Adrenal gland (tissue), 12 donors: Measurements from ENCODE around the gene HOXA6. TPM values are rescaled to one million over a fixed set of nuclear protein-coding genes. Genes with fewer than 3 reads are reported as not detected.
A peak's percentile ranks its signal among the peaks of the same experiment; 100 is the strongest.

Source experiments
- DNase-seq, 7 donors: peaks; one replicate each; pipeline ENCODE4 v3.0.0-alpha.2; 2019 to 2020
- H3K27ac ChIP-seq, 5 donors: fragments of 200-600 bp; sonication (generic) in 4 of 5; 1 replicate in 3 of 5; 2 replicates in 2 of 5; pipeline versions ENCODE4 v1.5.1 to v1.8.0; 2016 to 2020; ENCODE audit warnings: mild to moderate bottlenecking in 1 of 5
- H3K27me3 ChIP-seq: fragments of 200-600 bp; 2 replicates; pipeline ENCODE4 v1.8.0; 2021
- H3K36me3 ChIP-seq, 2 donors: fragments of 200-600 bp; replicated peaks in 1 of 2; 1 replicate in 1 of 2; 2 replicates in 1 of 2; pipeline versions ENCODE4 v1.5.1 to v1.8.0; 2018 to 2022
- H3K4me1 ChIP-seq, 2 donors: fragments of 200-600 bp; replicated peaks in 1 of 2; 1 replicate in 1 of 2; 2 replicates in 1 of 2; pipeline versions ENCODE4 v1.5.1 to v1.8.0; 2018 to 2021
- H3K4me3 ChIP-seq, 4 donors: fragments of 200-600 bp; sonication (generic) in 3 of 4; one replicate each; pipeline ENCODE4 v1.5.1; 2016 to 2018
- H3K9me3 ChIP-seq, 3 donors: fragments of 200-600 bp; sonication (generic) in 1 of 3; replicated peaks in 1 of 3; 1 replicate in 2 of 3; 2 replicates in 1 of 3; pipeline versions ENCODE4 v1.5.1 to v1.8.0; 2016 to 2021
- POLR2A ChIP-seq, 2 donors: fragments of 450-650 bp; IDR thresholded peaks; one replicate each; pipeline ENCODE4 v1.6.1; 2017; ENCODE audit warnings: antibody characterized with exemption in 2 of 2, mild to moderate bottlenecking in 2 of 2, moderate library complexity in 1 of 2
- WGBS, 4 donors: extraction: QIAGEN DNeasy Blood & Tissue Kit in 2 of 4; methylation state at CpG; one replicate each; pipeline versions ENCODE4 v1.1.5 to v1.1.7; 2013 to 2017; 5-methylcytosine and 5-hydroxymethylcytosine counted together
- intact Hi-C, 2 donors: fragments of 100-400 bp; cut with DNase I; formaldehyde crosslinking; loops; one replicate each; pipeline versions ENCODE4 v1.14.1 to v1.15.0; 2022 to 2023
- polyA plus RNA-seq, 3 donors: library from polyadenylated mRNA; stranded (reverse); fragments of 200-250 nt in 2 of 3; fragments of 350-450 nt in 1 of 3; fragmentation: Illumina TruSeq in 1 of 3; extraction: RNeasy Lipid Tissue Mini Kit (QIAGEN cat#74804) in 1 of 3; gene quantifications; one replicate each; pipeline ENCODE4 v1.2.3, GENCODE V29; 2013 to 2014
- total RNA-seq, 9 donors: library from RNA; depleted of rRNA in 4 of 9; stranded (reverse); fragments of >200 nt in 4 of 9; fragments of 120-200 nt in 1 of 9; fragmentation: NEBNext Ultra II Directional in 1 of 9; extraction: Animal tissue kit (Norgen Biotek cat#: 25700) in 1 of 9; gene quantifications; one replicate each; pipeline versions ENCODE4 v1.1.0 to v1.2.4, GENCODE V29; 2013 to 2023
- TF ChIP-seq, protein P1 (sequence below), 6 experiments: fragments of 450-650 bp in 4 of 6; fragments of 200-600 bp in 2 of 6; sonication (generic) in 1 of 6; IDR thresholded peaks; 1 replicate in 5 of 6; 2 replicates in 1 of 6; pipeline versions ENCODE4 v1.5.1 to v1.8.0; 2016 to 2021; ENCODE audit warnings: antibody characterized with exemption in 6 of 6, mild to moderate bottlenecking in 2 of 6, moderate library complexity in 1 of 6
- donor health status: healthy with polysubstance abuse.
- donor health status: Bipolar disorder and iron deficiency.
- donor health status: DM: yes; HTN: yes; CAD: no.
- donor health status: DM: no; HTN: no; CAD: no.
- donor health status: DM: no; HTN: no; CAD: no.
- donor health status: DM: yes; HTN: yes; CAD: no.

Gene HOXA6
- total and polyA plus RNA-seq, 12 donors: 1.3 to 27.2 (median 14.8) TPM

GRCh38 chr7:27145165-27145913 is 2.2 kb downstream of the HOXA6 start:
- Histone ChIP-seq H3K27me3 (no peaks in the 10 kb centered on the region), H3K4me1 (peaks cover 16 to 28% of the 10 kb centered on the region in 2 donors), H3K36me3 (peaks cover 0 to 12% of the 10 kb centered on the region in 2 donors), H3K27ac (peak overlapping the region in 4 of 5 donors; percentile 49 to 99 (median 78)), H3K9me3 (no peaks in the 10 kb centered on the region), H3K4me3 (peak overlapping the region in 1 of 4 donors; percentile 17)
- 66 to 76% (median 70%) methylated on average over 37 to 47 of the region's 47 CpGs for WGBS, 4 donors
- peak in 3 of 7 donors; percentile 23 to 59 (median 27) for DNase-seq
- no peak for TF ChIP-seq POLR2A (IDR thresholded peaks at IDR 0.05)
- TF ChIP-seq, protein P1, sequence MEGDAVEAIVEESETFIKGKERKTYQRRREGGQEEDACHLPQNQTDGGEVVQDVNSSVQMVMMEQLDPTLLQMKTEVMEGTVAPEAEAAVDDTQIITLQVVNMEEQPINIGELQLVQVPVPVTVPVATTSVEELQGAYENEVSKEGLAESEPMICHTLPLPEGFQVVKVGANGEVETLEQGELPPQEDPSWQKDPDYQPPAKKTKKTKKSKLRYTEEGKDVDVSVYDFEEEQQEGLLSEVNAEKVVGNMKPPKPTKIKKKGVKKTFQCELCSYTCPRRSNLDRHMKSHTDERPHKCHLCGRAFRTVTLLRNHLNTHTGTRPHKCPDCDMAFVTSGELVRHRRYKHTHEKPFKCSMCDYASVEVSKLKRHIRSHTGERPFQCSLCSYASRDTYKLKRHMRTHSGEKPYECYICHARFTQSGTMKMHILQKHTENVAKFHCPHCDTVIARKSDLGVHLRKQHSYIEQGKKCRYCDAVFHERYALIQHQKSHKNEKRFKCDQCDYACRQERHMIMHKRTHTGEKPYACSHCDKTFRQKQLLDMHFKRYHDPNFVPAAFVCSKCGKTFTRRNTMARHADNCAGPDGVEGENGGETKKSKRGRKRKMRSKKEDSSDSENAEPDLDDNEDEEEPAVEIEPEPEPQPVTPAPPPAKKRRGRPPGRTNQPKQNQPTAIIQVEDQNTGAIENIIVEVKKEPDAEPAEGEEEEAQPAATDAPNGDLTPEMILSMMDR (IDR thresholded peaks at IDR 0.05): no peak
- intact Hi-C loops: no loop called here

- no peak for TF ChIP-seq POLR2A (IDR thresholded peaks at IDR 0.05)
- TF ChIP-seq, protein P1 (IDR thresholded peaks at IDR 0.05): no peak
- peak overlapping the region in 4 of 5 donors; percentile 49 to 99 (median 78) for H3K27ac ChIP-seq
- H3K27me3 ChIP-seq: no peaks in the 10 kb centered on the region
- WGBS, 4 donors: 41 to 66% (median 58%) methylated on average over 17 to 31 of the region's 31 CpGs
- peaks cover 16 to 28% of the 10 kb centered on the region in 2 donors for H3K4me1 ChIP-seq
- H3K36me3 ChIP-seq: peaks cover 0 to 12% of the 10 kb centered on the region in 2 donors
- no peak overlapping the region for H3K4me3 ChIP-seq
- H3K9me3 ChIP-seq: no peaks in the 10 kb centered on the region
- intact Hi-C loops: loop anchor here (5.0 kb wide), 1 partner anchor 287 kb away; no protein-coding TSS in a partner anchor
- DNase-seq: peak in 2 of 7 donors; percentile 33 to 56
Observed at GRCh38 chr7:27144781-27145164, 2.8 kb downstream of the HOXA6 start.

DNA sequence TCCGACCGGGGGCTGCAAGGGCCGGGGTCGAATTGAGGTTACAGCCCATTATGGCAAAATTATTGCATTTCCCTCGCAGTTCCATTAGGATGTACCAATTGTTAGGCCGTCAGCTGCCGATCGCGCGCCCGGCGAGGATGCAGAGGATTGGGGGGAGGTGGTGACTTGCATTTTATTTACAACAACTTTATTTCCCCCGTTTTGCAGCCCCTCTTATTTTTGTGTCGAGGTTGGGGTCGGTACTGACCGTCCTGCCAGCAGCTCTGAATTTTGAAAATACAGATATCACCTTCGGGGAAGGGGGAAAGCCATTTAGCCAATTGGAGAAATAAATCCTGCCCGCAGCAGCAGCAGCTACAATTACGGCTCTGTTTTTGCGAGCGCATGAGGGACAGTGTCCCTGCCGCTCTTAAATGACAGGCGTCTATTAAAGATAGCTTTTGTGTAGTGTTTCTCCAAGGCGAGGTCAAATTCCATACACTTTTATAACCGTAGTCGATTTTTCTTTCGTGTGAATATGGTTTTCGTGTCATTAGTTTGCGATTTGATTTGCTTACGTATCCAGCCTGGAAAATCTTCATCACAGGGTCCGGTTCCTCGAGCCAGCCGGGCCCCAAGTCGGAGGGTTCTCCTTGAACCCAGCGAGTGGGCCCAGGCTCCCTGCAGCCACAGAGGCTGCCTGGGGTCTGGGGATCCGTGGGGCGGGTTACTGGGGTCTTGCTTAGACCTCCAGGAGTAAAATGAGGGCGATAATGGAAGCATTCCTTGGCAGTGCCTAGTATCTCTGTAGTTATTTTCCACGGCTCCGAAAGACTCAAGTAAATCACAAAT is 3.4 kb downstream of the HOXA6 start:
- Histone ChIP-seq H3K27ac (peak overlapping the region in 4 of 5 donors; percentile 57 to 99 (median 78)), H3K36me3 (peaks cover 0 to 12% of the 10 kb centered on the region in 2 donors), H3K9me3 (no peaks in the 10 kb centered on the region), H3K4me1 (peaks cover 16 to 28% of the 10 kb centered on the region in 2 donors), H3K4me3 (no peak overlapping the region), H3K27me3 (no peaks in the 10 kb centered on the region)
- peak in 2 of 7 donors; percentile 19 to 56 for DNase-seq
- WGBS, 4 donors: 47 to 55% (median 51%) methylated on average over 39 to 40 of the region's 40 CpGs
- TF ChIP-seq POLR2A (IDR thresholded peaks at IDR 0.05): peak in 1 of 2 donors; percentile 2
- TF ChIP-seq, protein P1 (IDR thresholded peaks at IDR 0.05): peak in 2 of 6 experiments; percentile 13 to 25
- intact Hi-C loops: loop anchor here (5.0 kb wide), 1 partner anchor 287 kb away; no protein-coding TSS in a partner anchor
